WTC11 (cell line): ENCODE measurements around the gene CYSTM1. TPM values are rescaled to one million over a fixed set of nuclear protein-coding genes. Genes with fewer than 3 reads are reported as not detected.

Source experiments
- ATAC-seq: fragments of 200-7000 bp; cut with Tn5 transposase; 2 replicates; pipeline ENCODE4 v1.10.0; 2021; ENCODE audit warnings: mild to moderate bottlenecking, moderate library complexity
- CTCF ChIA-PET: fragments of 300-600 bp; sonication (Branson Sonifier 250); formaldehyde crosslinking; loops from one replicate; lab custom pipeline; 2021; ENCODE audit warnings: antibody characterized with exemption; lab: Charles Lee
- POLR2A ChIA-PET: fragments of 350-600 bp; sonication (Branson Sonifier 250); formaldehyde crosslinking; loops from one replicate; lab custom pipeline; 2021; ENCODE audit warnings: antibody characterized with exemption; lab: Charles Lee
- DNase-seq: peaks from one replicate; pipeline ENCODE4 v3.0.0; 2021; ENCODE audit warnings: low spot score
- H3K27ac Mint-ChIP-seq: 2 replicates; pipeline ENCODE4 v1.8.0; 2021; ENCODE audit warnings: mixed read lengths
- H3K27me3 Mint-ChIP-seq: 2 replicates; pipeline ENCODE4 v1.8.0; 2021; ENCODE audit warnings: low read depth, mild to moderate bottlenecking, moderate library complexity, mixed read lengths
- H3K36me3 Mint-ChIP-seq: 2 replicates; pipeline ENCODE4 v1.8.0; 2021; ENCODE audit warnings: mixed read lengths
- H3K4me1 Mint-ChIP-seq: 2 replicates; pipeline ENCODE4 v1.8.0; 2022; ENCODE audit warnings: mixed read lengths
- H3K4me3 Mint-ChIP-seq: 2 replicates; pipeline ENCODE4 v1.8.0; 2021; ENCODE audit warnings: mild to moderate bottlenecking, moderate library complexity, mixed read lengths
- H3K9me3 Mint-ChIP-seq: 2 replicates; pipeline ENCODE4 v1.8.0; 2021; ENCODE audit warnings: mixed read lengths
- ATF1 ChIP-seq: sonication (generic); formaldehyde crosslinking; IDR thresholded peaks from 2 replicates; pipeline ENCODE4 v1.8.1; 2023; ENCODE audit warnings: mild to moderate bottlenecking, moderate library complexity, missing genetic modification reagents
- ELF4 ChIP-seq: sonication (generic); formaldehyde crosslinking; IDR thresholded peaks from 2 replicates; pipeline ENCODE4 v1.8.1; 2022; ENCODE audit warnings: low read depth, mild to moderate bottlenecking, moderate library complexity, missing genetic modification reagents
- ETV6 ChIP-seq: sonication (generic); formaldehyde crosslinking; IDR thresholded peaks from 2 replicates; pipeline ENCODE4 v1.8.1; 2022; ENCODE audit warnings: mild to moderate bottlenecking, missing genetic modification reagents
- FOXP1 ChIP-seq: sonication (generic); formaldehyde crosslinking; IDR thresholded peaks from 2 replicates; pipeline ENCODE4 v1.8.0; 2022; ENCODE audit warnings: missing genetic modification reagents, mild to moderate bottlenecking, moderate library complexity, borderline replicate concordance
- NFYB ChIP-seq: sonication (generic); formaldehyde crosslinking; conservative IDR thresholded peaks from 2 replicates; pipeline ENCODE4 v1.8.0; 2022; ENCODE audit warnings: low read depth, missing genetic modification reagents
- TP53 ChIP-seq: sonication (generic); formaldehyde crosslinking; IDR thresholded peaks from 2 replicates; pipeline ENCODE4 v1.8.1; 2023; ENCODE audit warnings: mild to moderate bottlenecking, missing genetic modification reagents
- total RNA-seq: library from RNA; stranded (reverse); gene quantifications from 3 replicates; pipeline ENCODE4 v1.2.3, GENCODE V29; 2021
- TF ChIP-seq, protein P1 (sequence below): sonication (generic); formaldehyde crosslinking; IDR thresholded peaks from 2 replicates; pipeline ENCODE4 v1.8.0; 2023; ENCODE audit warnings: missing genetic modification reagents
- TF ChIP-seq, protein P2 (sequence below): fragments of 250-450 bp; sonication (Bioruptor Pico); IDR thresholded peaks from 2 replicates; pipeline ENCODE4 v1.9.0; 2021; ENCODE audit warnings: mild to moderate bottlenecking
- TF ChIP-seq, protein P3 (sequence below): fragments of 200-600 bp; IDR thresholded peaks from 2 replicates; pipeline ENCODE4 v1.8.0; 2022; ENCODE audit warnings: antibody characterized with exemption
- TF ChIP-seq, protein P4 (sequence below): sonication (generic); formaldehyde crosslinking; IDR thresholded peaks from 2 replicates; pipeline ENCODE4 v1.8.1; 2023; ENCODE audit warnings: mild to moderate bottlenecking, missing genetic modification reagents
- TF ChIP-seq, protein P5 (sequence below): fragments of 250-450 bp; sonication (Bioruptor Pico); IDR thresholded peaks from 2 replicates; pipeline ENCODE4 v2.1.2; 2022; ENCODE audit warnings: mild to moderate bottlenecking, moderate library complexity
- TF ChIP-seq, protein P6 (sequence below): fragments of 250-450 bp; sonication (Bioruptor Pico); conservative IDR thresholded peaks from 2 replicates; pipeline ENCODE4 v1.9.0; 2021; ENCODE audit warnings: mild to moderate bottlenecking
- TF ChIP-seq, protein P7 (sequence below): sonication (generic); formaldehyde crosslinking; conservative IDR thresholded peaks from 2 replicates; pipeline ENCODE4 v1.8.1; 2022; ENCODE audit warnings: mild to moderate bottlenecking, missing genetic modification reagents
- TF ChIP-seq, protein P8 (sequence below): sonication (generic); formaldehyde crosslinking; IDR thresholded peaks from 2 replicates; pipeline ENCODE4 v1.8.0; 2022; ENCODE audit warnings: missing genetic modification reagents

Gene CYSTM1
- total RNA-seq, 1 experiment from 2014 or later = 29.3 TPM

DNA sequence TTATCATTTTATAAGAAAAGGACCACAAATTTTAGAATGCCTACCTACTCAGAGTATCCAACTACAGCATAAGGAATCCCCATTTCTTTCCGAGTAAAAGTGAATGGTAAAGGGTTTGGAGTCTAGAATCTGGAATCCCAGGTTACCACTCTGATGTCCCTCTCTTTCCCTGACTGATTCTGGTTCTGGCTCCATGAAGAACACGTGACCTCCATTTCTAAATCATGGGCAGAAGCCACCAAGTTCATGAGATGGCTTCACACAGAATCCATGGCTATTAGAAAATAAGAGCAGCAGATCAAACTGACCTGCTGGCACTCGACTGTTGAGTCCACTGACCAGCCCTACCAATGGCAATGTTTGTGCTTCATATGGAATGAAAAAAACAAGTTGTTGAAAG is 87.2 kb downstream of the CYSTM1 start:
- H3K4me3 Mint-ChIP-seq = no peak overlapping the region
- CTCF ChIA-PET = interaction anchor here (1.1 to 4.5 kb wide), 5 partner anchors 17 to 101 kb away, joined by 3 to 34 read pairs (median 8); no protein-coding TSS in a partner anchor
- TF ChIP-seq ELF4 (no peak), TP53 (no peak), FOXP1 (no peak), ATF1 (CRISPR knock-in tag) (no peak), NFYB (CRISPR knock-in tag) (no peak), ETV6 (CRISPR knock-in tag) (no peak)
- TF ChIP-seq, protein P1, sequence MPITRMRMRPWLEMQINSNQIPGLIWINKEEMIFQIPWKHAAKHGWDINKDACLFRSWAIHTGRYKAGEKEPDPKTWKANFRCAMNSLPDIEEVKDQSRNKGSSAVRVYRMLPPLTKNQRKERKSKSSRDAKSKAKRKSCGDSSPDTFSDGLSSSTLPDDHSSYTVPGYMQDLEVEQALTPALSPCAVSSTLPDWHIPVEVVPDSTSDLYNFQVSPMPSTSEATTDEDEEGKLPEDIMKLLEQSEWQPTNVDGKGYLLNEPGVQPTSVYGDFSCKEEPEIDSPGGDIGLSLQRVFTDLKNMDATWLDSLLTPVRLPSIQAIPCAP (CRISPR knock-in tag) = no peak
- TF ChIP-seq, protein P2, sequence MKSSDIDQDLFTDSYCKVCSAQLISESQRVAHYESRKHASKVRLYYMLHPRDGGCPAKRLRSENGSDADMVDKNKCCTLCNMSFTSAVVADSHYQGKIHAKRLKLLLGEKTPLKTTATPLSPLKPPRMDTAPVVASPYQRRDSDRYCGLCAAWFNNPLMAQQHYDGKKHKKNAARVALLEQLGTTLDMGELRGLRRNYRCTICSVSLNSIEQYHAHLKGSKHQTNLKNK (CRISPR knock-in tag) = no peak
- TF ChIP-seq, protein P3, sequence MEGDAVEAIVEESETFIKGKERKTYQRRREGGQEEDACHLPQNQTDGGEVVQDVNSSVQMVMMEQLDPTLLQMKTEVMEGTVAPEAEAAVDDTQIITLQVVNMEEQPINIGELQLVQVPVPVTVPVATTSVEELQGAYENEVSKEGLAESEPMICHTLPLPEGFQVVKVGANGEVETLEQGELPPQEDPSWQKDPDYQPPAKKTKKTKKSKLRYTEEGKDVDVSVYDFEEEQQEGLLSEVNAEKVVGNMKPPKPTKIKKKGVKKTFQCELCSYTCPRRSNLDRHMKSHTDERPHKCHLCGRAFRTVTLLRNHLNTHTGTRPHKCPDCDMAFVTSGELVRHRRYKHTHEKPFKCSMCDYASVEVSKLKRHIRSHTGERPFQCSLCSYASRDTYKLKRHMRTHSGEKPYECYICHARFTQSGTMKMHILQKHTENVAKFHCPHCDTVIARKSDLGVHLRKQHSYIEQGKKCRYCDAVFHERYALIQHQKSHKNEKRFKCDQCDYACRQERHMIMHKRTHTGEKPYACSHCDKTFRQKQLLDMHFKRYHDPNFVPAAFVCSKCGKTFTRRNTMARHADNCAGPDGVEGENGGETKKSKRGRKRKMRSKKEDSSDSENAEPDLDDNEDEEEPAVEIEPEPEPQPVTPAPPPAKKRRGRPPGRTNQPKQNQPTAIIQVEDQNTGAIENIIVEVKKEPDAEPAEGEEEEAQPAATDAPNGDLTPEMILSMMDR = no peak
- TF ChIP-seq, protein P4, sequence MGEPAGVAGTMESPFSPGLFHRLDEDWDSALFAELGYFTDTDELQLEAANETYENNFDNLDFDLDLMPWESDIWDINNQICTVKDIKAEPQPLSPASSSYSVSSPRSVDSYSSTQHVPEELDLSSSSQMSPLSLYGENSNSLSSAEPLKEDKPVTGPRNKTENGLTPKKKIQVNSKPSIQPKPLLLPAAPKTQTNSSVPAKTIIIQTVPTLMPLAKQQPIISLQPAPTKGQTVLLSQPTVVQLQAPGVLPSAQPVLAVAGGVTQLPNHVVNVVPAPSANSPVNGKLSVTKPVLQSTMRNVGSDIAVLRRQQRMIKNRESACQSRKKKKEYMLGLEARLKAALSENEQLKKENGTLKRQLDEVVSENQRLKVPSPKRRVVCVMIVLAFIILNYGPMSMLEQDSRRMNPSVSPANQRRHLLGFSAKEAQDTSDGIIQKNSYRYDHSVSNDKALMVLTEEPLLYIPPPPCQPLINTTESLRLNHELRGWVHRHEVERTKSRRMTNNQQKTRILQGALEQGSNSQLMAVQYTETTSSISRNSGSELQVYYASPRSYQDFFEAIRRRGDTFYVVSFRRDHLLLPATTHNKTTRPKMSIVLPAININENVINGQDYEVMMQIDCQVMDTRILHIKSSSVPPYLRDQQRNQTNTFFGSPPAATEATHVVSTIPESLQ (CRISPR knock-in tag) = no peak
- TF ChIP-seq, protein P5, sequence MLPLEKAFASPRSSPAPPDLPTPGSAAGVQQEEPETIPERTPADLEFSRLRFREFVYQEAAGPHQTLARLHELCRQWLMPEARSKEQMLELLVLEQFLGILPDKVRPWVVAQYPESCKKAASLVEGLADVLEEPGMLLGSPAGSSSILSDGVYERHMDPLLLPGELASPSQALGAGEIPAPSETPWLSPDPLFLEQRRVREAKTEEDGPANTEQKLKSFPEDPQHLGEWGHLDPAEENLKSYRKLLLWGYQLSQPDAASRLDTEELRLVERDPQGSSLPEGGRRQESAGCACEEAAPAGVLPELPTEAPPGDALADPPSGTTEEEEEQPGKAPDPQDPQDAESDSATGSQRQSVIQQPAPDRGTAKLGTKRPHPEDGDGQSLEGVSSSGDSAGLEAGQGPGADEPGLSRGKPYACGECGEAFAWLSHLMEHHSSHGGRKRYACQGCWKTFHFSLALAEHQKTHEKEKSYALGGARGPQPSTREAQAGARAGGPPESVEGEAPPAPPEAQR (CRISPR knock-in tag) = no peak
- TF ChIP-seq, protein P6, sequence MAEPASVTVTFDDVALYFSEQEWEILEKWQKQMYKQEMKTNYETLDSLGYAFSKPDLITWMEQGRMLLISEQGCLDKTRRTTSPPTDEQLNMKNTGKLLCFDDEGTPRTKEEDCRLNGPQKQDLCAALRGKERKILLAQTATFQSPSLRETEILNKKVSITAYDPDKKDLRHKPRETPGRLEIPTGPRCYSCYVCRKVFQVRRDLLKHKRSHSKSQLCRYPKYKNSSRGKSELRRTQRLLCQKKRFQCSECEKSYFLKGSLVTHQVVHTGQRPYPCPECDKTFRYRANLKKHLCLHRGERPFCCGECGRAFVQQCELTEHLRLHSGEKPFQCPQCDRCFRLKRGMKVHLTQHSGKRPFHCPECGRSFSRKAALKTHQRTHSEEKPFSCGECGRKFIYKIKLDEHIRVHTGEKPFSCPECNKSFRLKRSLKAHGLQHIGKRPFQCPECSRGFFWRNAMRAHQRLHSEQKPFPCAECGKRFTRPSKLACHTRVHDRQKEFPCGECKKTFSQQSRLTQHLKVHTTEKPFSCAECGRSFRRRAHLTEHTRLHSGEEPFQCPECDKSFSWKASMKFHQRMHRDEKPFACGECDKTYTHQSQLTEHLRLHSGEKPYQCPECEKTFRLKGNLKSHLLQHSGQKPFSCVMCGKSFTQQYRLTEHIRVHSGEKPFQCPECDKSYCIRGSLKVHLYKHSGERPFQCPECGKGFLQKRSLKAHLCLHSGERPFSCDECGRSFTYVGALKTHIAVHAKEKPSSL = no peak
- TF ChIP-seq, protein P7, sequence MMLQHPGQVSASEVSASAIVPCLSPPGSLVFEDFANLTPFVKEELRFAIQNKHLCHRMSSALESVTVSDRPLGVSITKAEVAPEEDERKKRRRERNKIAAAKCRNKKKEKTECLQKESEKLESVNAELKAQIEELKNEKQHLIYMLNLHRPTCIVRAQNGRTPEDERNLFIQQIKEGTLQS (CRISPR knock-in tag) = no peak
- TF ChIP-seq, protein P8, sequence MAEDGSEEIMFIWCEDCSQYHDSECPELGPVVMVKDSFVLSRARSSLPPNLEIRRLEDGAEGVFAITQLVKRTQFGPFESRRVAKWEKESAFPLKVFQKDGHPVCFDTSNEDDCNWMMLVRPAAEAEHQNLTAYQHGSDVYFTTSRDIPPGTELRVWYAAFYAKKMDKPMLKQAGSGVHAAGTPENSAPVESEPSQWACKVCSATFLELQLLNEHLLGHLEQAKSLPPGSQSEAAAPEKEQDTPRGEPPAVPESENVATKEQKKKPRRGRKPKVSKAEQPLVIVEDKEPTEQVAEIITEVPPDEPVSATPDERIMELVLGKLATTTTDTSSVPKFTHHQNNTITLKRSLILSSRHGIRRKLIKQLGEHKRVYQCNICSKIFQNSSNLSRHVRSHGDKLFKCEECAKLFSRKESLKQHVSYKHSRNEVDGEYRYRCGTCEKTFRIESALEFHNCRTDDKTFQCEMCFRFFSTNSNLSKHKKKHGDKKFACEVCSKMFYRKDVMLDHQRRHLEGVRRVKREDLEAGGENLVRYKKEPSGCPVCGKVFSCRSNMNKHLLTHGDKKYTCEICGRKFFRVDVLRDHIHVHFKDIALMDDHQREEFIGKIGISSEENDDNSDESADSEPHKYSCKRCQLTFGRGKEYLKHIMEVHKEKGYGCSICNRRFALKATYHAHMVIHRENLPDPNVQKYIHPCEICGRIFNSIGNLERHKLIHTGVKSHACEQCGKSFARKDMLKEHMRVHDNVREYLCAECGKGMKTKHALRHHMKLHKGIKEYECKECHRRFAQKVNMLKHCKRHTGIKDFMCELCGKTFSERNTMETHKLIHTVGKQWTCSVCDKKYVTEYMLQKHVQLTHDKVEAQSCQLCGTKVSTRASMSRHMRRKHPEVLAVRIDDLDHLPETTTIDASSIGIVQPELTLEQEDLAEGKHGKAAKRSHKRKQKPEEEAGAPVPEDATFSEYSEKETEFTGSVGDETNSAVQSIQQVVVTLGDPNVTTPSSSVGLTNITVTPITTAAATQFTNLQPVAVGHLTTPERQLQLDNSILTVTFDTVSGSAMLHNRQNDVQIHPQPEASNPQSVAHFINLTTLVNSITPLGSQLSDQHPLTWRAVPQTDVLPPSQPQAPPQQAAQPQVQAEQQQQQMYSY (CRISPR knock-in tag) = no peak
- TF ChIP-seq, all 79 proteins: peak for 0
- Mint-ChIP-seq H3K27me3 (no peaks in the 10 kb centered on the region), H3K4me1 (peaks cover 24% of the 10 kb centered on the region), H3K9me3 (peaks cover 4% of the 10 kb centered on the region), H3K36me3 (peaks cover 8% of the 10 kb centered on the region; the same call in 1 of the 2 replicates), H3K27ac (no peak overlapping the region)
- ATAC-seq (no peak), DNase-seq (no peak)
- POLR2A ChIA-PET = no interaction called here
